ENCODE data around the gene CYFIP1.

The CYFIP1 gene

GRCh38 chr15:22908830-22909229, 71.3 kb downstream of the CYFIP1 start:
- no peak overlapping the region for H3K4me3 Mint-ChIP-seq
- no peaks in the 10 kb centered on the region for H3K4me1 Mint-ChIP-seq
- peaks cover 6% of the 10 kb centered on the region for H3K36me3 Mint-ChIP-seq
- H3K27ac Mint-ChIP-seq = no peak overlapping the region
- no peaks in the 10 kb centered on the region for H3K27me3 Mint-ChIP-seq
- CTCF ChIA-PET = no interaction called here
- no peak for DNase-seq
- H3K9me3 Mint-ChIP-seq = no peaks in the 10 kb centered on the region

DNA sequence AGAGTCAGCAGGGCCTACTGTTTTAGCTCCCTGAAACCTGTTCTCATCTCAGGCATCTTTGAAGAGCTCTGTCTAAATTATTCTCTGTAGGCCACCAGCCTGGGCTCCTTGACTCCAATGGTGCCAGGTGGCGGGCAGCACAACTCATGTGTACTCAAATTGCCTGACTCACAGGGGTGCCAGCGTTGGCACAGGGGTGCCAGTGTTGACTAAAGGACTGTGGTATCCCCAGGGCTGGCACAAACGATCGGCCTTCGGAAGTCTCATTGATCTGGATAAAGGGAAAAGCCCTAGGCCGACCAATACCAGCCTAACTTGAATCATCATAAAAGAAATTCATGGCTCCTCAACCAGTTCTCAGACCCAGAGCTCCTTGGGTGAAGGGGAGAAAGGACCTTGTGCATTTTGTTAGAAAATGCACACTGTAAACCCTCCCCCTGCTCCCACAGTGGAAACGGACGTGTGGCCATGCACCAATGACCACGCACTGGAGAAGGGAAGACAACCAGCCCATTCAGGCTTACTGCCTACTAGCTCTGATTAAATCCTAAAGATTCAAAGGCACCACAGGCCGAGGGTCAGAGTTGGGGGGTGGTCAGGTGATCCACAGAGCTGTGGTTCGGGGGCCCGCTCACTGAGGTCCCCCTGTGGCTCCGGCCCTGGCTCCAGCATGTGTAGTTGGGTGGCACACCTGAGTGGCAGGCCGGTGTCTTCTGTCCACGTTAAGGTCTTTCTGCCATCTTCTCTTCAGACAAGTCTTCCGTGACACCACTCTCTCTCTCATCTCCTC, 72.8 kb downstream of the CYFIP1 start:
- no peak for DNase-seq
- H3K27ac Mint-ChIP-seq = peak overlapping the region; percentile 17
- H3K36me3 Mint-ChIP-seq = peaks cover 6% of the 10 kb centered on the region
- H3K4me1 Mint-ChIP-seq = no peaks in the 10 kb centered on the region
- H3K4me3 Mint-ChIP-seq = no peak overlapping the region
- no peaks in the 10 kb centered on the region for H3K27me3 Mint-ChIP-seq
- CTCF ChIA-PET = no interaction called here
- no peaks in the 10 kb centered on the region for H3K9me3 Mint-ChIP-seq

DNA sequence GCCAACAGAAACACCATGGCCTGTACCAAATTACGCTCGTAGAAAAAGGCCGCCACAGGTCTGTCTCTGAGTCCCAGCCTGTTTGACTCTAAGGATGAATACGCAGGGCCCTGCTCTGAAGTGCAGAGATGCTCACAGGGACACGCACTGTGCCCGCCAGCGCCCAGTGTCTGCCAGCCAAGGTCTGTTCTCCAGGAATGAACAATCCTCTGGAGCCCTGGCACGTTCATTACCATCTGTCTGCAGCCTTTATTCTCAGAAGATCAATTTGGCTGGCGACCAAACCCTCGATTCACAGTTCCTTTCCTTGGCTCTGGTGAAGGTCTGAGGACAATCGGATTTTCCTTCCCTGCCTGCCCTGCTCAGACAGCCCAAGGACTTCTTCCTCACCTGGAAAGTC, 75.4 kb downstream of the CYFIP1 start:
- no peak for DNase-seq

GRCh38 chr15:22903961-22904534, 76.1 kb downstream of the CYFIP1 start:
- H3K4me3 Mint-ChIP-seq = no peak overlapping the region
- peaks cover 6% of the 10 kb centered on the region for H3K36me3 Mint-ChIP-seq
- CTCF ChIA-PET = no interaction called here
- H3K27ac Mint-ChIP-seq = no peak overlapping the region
- H3K4me1 Mint-ChIP-seq = no peaks in the 10 kb centered on the region
- H3K9me3 Mint-ChIP-seq = no peaks in the 10 kb centered on the region
- no peak for DNase-seq
- H3K27me3 Mint-ChIP-seq = no peaks in the 10 kb centered on the region

More for the DNA sequence above, 75.4 kb downstream of the CYFIP1 start:
- Mint-ChIP-seq H3K27ac (no peak overlapping the region), H3K4me3 (no peak overlapping the region), H3K27me3 (no peaks in the 10 kb centered on the region), H3K4me1 (no peaks in the 10 kb centered on the region), H3K36me3 (peaks cover 6% of the 10 kb centered on the region), H3K9me3 (no peaks in the 10 kb centered on the region)
- CTCF ChIA-PET = no interaction called here

- Mint-ChIP-seq H3K27ac (no peak overlapping the region), H3K27me3 (no peaks in the 10 kb centered on the region), H3K9me3 (no peaks in the 10 kb centered on the region), H3K4me1 (no peaks in the 10 kb centered on the region), H3K36me3 (peaks cover 5% of the 10 kb centered on the region), H3K4me3 (no peak overlapping the region)
- CTCF ChIA-PET = no interaction called here
- no peak for DNase-seq
Observed at GRCh38 chr15:22903427-22903826, 76.7 kb downstream of the CYFIP1 start.

DNA sequence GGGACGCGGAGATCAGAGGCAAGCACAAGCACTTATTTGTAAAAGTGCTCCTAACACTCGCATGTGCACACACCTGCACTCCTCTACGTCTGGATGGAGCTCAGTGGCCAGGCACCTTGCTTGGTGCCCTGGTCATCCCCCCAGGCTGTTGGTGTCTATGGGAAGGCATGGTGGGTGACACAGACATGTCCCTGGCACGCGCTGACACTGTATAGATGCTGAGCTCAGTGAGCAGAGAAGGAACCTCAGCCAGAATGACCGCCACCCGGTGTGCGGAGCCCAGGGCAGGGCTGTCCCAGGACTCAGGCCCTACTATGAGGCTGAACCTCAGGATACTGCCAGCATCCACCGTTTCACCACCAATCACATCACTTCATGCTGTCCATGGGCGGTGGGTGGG, 77.2 kb downstream of the CYFIP1 start:
- H3K9me3 Mint-ChIP-seq = no peaks in the 10 kb centered on the region
- no peaks in the 10 kb centered on the region for H3K27me3 Mint-ChIP-seq
- no peak for DNase-seq
- CTCF ChIA-PET = no interaction called here
- no peaks in the 10 kb centered on the region for H3K4me1 Mint-ChIP-seq
- H3K27ac Mint-ChIP-seq = no peak overlapping the region
- H3K36me3 Mint-ChIP-seq = peaks cover 2% of the 10 kb centered on the region
- no peak overlapping the region for H3K4me3 Mint-ChIP-seq

DNA sequence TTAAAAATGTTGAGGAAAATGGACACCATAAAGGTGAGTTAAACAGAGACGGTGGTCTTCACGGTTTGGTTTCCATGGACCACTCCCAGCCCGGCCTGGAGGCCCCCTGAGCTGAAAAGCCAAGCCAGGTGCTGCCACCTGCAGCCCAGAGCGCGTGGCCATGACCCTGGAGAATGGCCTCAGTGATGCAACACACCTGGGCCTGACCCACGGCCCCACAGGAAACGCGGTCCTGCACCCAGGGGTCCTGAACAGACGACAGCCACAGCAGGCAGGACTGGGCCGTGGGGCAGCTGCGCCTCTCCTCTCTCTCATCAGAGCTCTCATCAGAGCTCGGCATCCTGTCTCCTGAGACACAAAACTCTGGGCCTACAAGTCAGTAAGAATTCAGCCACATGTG, 77.6 kb downstream of the CYFIP1 start:
- Mint-ChIP-seq H3K9me3 (no peaks in the 10 kb centered on the region), H3K27me3 (no peaks in the 10 kb centered on the region), H3K4me3 (no peak overlapping the region), H3K36me3 (no peaks in the 10 kb centered on the region), H3K4me1 (no peaks in the 10 kb centered on the region), H3K27ac (no peak overlapping the region)
- no peak for DNase-seq
- CTCF ChIA-PET = no interaction called here

GRCh38 chr15:22902046-22902445, 78.1 kb downstream of the CYFIP1 start:
- no peaks in the 10 kb centered on the region for H3K9me3 Mint-ChIP-seq
- no peaks in the 10 kb centered on the region for H3K27me3 Mint-ChIP-seq
- CTCF ChIA-PET = no interaction called here
- H3K4me3 Mint-ChIP-seq = no peak overlapping the region
- no peak for DNase-seq
- H3K27ac Mint-ChIP-seq = no peak overlapping the region
- H3K36me3 Mint-ChIP-seq = no peaks in the 10 kb centered on the region
- no peaks in the 10 kb centered on the region for H3K4me1 Mint-ChIP-seq

- Mint-ChIP-seq H3K27ac (peak overlapping the region; percentile 38), H3K27me3 (no peaks in the 10 kb centered on the region), H3K4me1 (no peaks in the 10 kb centered on the region), H3K4me3 (no peak overlapping the region), H3K9me3 (no peaks in the 10 kb centered on the region), H3K36me3 (no peaks in the 10 kb centered on the region)
- CTCF ChIA-PET = interaction anchor here (0.9 kb wide), 1 partner anchor 15 kb away, joined by 3 read pairs; no protein-coding TSS in a partner anchor
- DNase-seq = peak; percentile 26
Observed at GRCh38 chr15:22895465-22896190, 84.5 kb downstream of the CYFIP1 start.

DNA sequence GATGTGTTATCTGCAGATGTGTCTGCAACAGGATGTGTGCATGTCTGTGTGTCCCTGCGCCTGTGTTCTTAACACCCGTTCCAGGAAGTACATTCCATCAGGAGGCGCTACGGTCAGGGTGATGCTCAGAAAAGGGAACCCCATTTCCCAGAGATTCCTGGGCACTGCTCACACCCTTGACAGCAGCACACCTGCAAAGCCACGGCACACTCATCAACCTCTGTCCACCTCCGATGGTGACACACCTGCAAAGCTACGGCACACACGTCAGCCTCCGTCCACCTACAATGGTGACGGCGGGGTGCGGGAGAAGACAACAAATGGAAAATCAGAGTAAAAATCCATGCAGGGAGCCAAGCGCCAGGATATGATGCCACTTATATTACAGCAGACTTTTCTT, 86.3 kb downstream of the CYFIP1 start:
- Mint-ChIP-seq H3K27ac (no peak overlapping the region), H3K36me3 (no peaks in the 10 kb centered on the region), H3K27me3 (no peaks in the 10 kb centered on the region), H3K4me3 (no peak overlapping the region), H3K4me1 (no peaks in the 10 kb centered on the region), H3K9me3 (no peaks in the 10 kb centered on the region)
- DNase-seq = no peak
- CTCF ChIA-PET = no interaction called here

GRCh38 chr15:22893081-22893480, 87.1 kb downstream of the CYFIP1 start:
- DNase-seq = no peak
- H3K36me3 Mint-ChIP-seq = no peaks in the 10 kb centered on the region
- CTCF ChIA-PET = interaction anchor here (0.8 kb wide), 1 partner anchor 144 kb away, joined by 3 read pairs; no protein-coding TSS in a partner anchor

DNA sequence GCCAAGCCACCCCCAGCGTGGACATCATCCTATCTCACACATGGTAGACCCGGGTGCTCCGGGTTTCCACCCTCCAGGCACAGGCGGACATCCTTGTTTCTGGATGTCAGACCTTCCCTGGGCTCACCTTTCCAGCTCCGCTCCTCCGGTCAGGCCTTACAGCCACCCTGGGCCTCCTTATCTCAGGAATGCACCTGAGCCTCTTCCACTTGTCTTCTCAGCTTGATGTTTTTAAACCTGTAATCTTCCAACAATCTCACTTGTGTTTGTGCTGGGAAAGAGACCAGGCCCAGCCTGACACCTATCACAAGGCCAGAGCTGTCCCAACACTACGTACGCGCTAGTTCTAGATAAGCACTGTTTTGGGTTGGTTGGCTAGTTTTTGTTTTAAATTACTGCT, 87.8 kb downstream of the CYFIP1 start:
- Mint-ChIP-seq H3K4me3 (no peak overlapping the region), H3K27me3 (no peaks in the 10 kb centered on the region), H3K27ac (no peak overlapping the region), H3K36me3 (no peaks in the 10 kb centered on the region), H3K9me3 (no peaks in the 10 kb centered on the region), H3K4me1 (no peaks in the 10 kb centered on the region)
- DNase-seq = no peak
- CTCF ChIA-PET = interaction anchor here (0.8 kb wide), 1 partner anchor 145 kb away, joined by 3 read pairs; no protein-coding TSS in a partner anchor

More at GRCh38 chr15:22893081-22893480, 87.1 kb downstream of the CYFIP1 start:
- Mint-ChIP-seq H3K9me3 (no peaks in the 10 kb centered on the region), H3K4me3 (no peak overlapping the region), H3K27ac (no peak overlapping the region), H3K27me3 (no peaks in the 10 kb centered on the region), H3K4me1 (no peaks in the 10 kb centered on the region)

GRCh38 chr15:22891426-22892210, 88.5 kb downstream of the CYFIP1 start:
- H3K36me3 Mint-ChIP-seq = no peaks in the 10 kb centered on the region
- H3K27ac Mint-ChIP-seq = no peak overlapping the region
- H3K9me3 Mint-ChIP-seq = no peaks in the 10 kb centered on the region
- H3K4me3 Mint-ChIP-seq = no peak overlapping the region
- no peaks in the 10 kb centered on the region for H3K27me3 Mint-ChIP-seq
- DNase-seq = no peak
- CTCF ChIA-PET = no interaction called here
- no peaks in the 10 kb centered on the region for H3K4me1 Mint-ChIP-seq

GRCh38 chr15:22890296-22890695, 89.9 kb downstream of the CYFIP1 start:
- no peak for DNase-seq
- H3K4me1 Mint-ChIP-seq = no peaks in the 10 kb centered on the region
- H3K27me3 Mint-ChIP-seq = no peaks in the 10 kb centered on the region
- H3K9me3 Mint-ChIP-seq = no peaks in the 10 kb centered on the region
- H3K36me3 Mint-ChIP-seq = no peaks in the 10 kb centered on the region
- no peak overlapping the region for H3K4me3 Mint-ChIP-seq
- CTCF ChIA-PET = no interaction called here
- no peak overlapping the region for H3K27ac Mint-ChIP-seq

Data from activated naive CD4-positive, alpha-beta T cell treated with anti-CD3 and anti-CD28 coated beads, Interleukin-2, amount 10 ng/mL, durations not matched to agents 7 days and 5 days (primary cell).